SK-N-SH treated with all-trans-retinoic acid at 6 μM for 48 hours (cell line): ENCODE results near the gene CNTNAP2.

Source experiments
- ATAC-seq: fragments of 200-7000 bp; cut with Tn5 transposase; 3 replicates; pipeline ENCODE4 v1.9.1; 2020; ENCODE audit warnings: mild to moderate bottlenecking, moderate library complexity
- ARNTL ChIP-seq: fragments of 450-650 bp; formaldehyde crosslinking; IDR thresholded peaks from 2 replicates; pipeline ENCODE4 v1.5.0; 2020; ENCODE audit warnings: low read depth, mild to moderate bottlenecking, moderate library complexity, borderline replicate concordance
- CREB5 ChIP-seq: fragments of 250-450 bp; sonication (Bioruptor Pico); IDR thresholded peaks from 2 replicates; pipeline ENCODE4 v1.5.1; 2020; ENCODE audit warnings: low read depth, mild to moderate bottlenecking, moderate library complexity
- CSDC2 ChIP-seq: fragments of 250-450 bp; sonication (Bioruptor Pico); IDR thresholded peaks from 2 replicates; pipeline ENCODE4 v1.5.0; 2020; ENCODE audit warnings: mild to moderate bottlenecking, moderate library complexity
- GLIS3 ChIP-seq: fragments of 250-450 bp; sonication (Bioruptor Pico); IDR thresholded peaks from 2 replicates; pipeline ENCODE4 v1.5.0; 2020; ENCODE audit warnings: mild to moderate bottlenecking, moderate library complexity
- ISL1 ChIP-seq: fragments of 250-450 bp; sonication (Bioruptor Pico); IDR thresholded peaks from 2 replicates; pipeline ENCODE4 v2.1.2; 2022; ENCODE audit warnings: mild to moderate bottlenecking, moderate library complexity
- POU6F1 ChIP-seq: fragments of 250-450 bp; sonication (Bioruptor Pico); IDR thresholded peaks from 2 replicates; pipeline ENCODE4 v1.8.0; 2021; ENCODE audit warnings: low read depth, mild to moderate bottlenecking, moderate library complexity, borderline replicate concordance
- PPARA ChIP-seq: fragments of 250-450 bp; sonication (Bioruptor Pico); IDR thresholded peaks from 2 replicates; pipeline ENCODE4 v1.5.0; 2020; ENCODE audit warnings: mild to moderate bottlenecking, borderline replicate concordance
- SNAI2 ChIP-seq: fragments of 250-450 bp; sonication (Bioruptor Pico); IDR thresholded peaks from 2 replicates; pipeline ENCODE4 v1.5.0; 2020; ENCODE audit warnings: mild to moderate bottlenecking, moderate library complexity
- TCF4 ChIP-seq: fragments of 250-450 bp; sonication (Bioruptor Pico); IDR thresholded peaks from 2 replicates; pipeline ENCODE4 v1.8.0; 2021; ENCODE audit warnings: mild to moderate bottlenecking, moderate library complexity, borderline replicate concordance
- TOX ChIP-seq: fragments of 250-450 bp; sonication (Bioruptor Pico); IDR thresholded peaks from 2 replicates; pipeline ENCODE4 v1.8.0; 2021; ENCODE audit warnings: mild to moderate bottlenecking, moderate library complexity, borderline replicate concordance
- TSHZ2 ChIP-seq: fragments of 250-450 bp; sonication (Bioruptor Pico); IDR thresholded peaks from 2 replicates; pipeline ENCODE4 v1.5.0; 2020; ENCODE audit warnings: mild to moderate bottlenecking, moderate library complexity
- ZC3H10 ChIP-seq: fragments of 250-450 bp; sonication (Bioruptor Pico); IDR thresholded peaks from 2 replicates; pipeline ENCODE4 v1.5.1; 2021; ENCODE audit warnings: mild to moderate bottlenecking, moderate library complexity
- ZFP3 ChIP-seq: fragments of 250-450 bp; sonication (Bioruptor Pico); IDR thresholded peaks from 2 replicates; pipeline ENCODE4 v1.5.0; 2020; ENCODE audit warnings: mild to moderate bottlenecking, moderate library complexity
- ZFP30 ChIP-seq: fragments of 450-650 bp; formaldehyde crosslinking; IDR thresholded peaks from 2 replicates; pipeline ENCODE4 v1.5.0; 2022; ENCODE audit warnings: mild to moderate bottlenecking, moderate library complexity
- ZNF565 ChIP-seq: fragments of 450-650 bp; formaldehyde crosslinking; conservative IDR thresholded peaks from 2 replicates; pipeline ENCODE4 v1.5.0; 2020; ENCODE audit warnings: low read depth, mild to moderate bottlenecking, moderate library complexity
- ZNF70 ChIP-seq: fragments of 450-650 bp; formaldehyde crosslinking; IDR thresholded peaks from 2 replicates; pipeline ENCODE4 v1.5.0; 2020; ENCODE audit warnings: mild to moderate bottlenecking, moderate library complexity
- ZNF8 ChIP-seq: fragments of 450-650 bp; formaldehyde crosslinking; IDR thresholded peaks from 2 replicates; pipeline ENCODE4 v1.5.0; 2020; ENCODE audit warnings: mild to moderate bottlenecking, moderate library complexity
- TF ChIP-seq, protein P1 (sequence below): fragments of 250-450 bp; sonication (Bioruptor Pico); IDR thresholded peaks from 2 replicates; pipeline ENCODE4 v1.5.1; 2021; ENCODE audit warnings: mild to moderate bottlenecking, moderate library complexity
- TF ChIP-seq, protein P2 (sequence below): fragments of 250-450 bp; sonication (Bioruptor Pico); IDR thresholded peaks from 2 replicates; pipeline ENCODE4 v1.8.0; 2020; ENCODE audit warnings: mild to moderate bottlenecking, moderate library complexity, borderline replicate concordance

The CNTNAP2 gene

DNA sequence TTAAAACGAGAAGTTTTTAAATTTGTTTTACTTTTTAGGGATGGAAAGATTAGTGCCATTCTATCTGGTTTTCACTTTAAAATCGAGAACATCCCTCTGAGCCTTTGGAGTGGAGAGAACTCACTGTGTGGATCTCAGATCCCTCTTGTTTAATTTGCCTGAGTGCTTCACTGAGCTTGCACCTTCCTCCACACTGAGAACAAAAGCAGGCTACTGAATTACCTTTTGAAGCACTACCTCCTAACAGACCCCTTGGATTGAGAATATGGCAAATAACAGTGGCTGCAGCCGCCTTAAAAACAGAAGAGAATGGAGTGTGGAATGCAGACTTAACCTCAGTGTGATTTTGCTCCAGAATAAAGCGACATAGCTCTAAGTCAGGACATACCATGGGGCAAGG, 204.7 kb downstream of the CNTNAP2 start:
- TF ChIP-seq CREB5 (CRISPR knock-in tag): no peak
- no peak for TF ChIP-seq ZFP3
- TF ChIP-seq POU6F1: no peak
- TF ChIP-seq, protein P1, sequence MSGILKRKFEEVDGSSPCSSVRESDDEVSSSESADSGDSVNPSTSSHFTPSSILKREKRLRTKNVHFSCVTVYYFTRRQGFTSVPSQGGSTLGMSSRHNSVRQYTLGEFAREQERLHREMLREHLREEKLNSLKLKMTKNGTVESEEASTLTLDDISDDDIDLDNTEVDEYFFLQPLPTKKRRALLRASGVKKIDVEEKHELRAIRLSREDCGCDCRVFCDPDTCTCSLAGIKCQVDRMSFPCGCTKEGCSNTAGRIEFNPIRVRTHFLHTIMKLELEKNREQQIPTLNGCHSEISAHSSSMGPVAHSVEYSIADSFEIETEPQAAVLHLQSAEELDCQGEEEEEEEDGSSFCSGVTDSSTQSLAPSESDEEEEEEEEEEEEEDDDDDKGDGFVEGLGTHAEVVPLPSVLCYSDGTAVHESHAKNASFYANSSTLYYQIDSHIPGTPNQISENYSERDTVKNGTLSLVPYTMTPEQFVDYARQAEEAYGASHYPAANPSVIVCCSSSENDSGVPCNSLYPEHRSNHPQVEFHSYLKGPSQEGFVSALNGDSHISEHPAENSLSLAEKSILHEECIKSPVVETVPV (CRISPR knock-in tag): no peak
- TF ChIP-seq CSDC2 (CRISPR knock-in tag): no peak
- no peak for TF ChIP-seq ZNF565 (CRISPR knock-in tag)
- TF ChIP-seq ARNTL: no peak
- TF ChIP-seq PPARA: no peak
- no peak for ATAC-seq

- no peak for ATAC-seq
- TF ChIP-seq TOX (no peak), SNAI2 (CRISPR knock-in tag) (no peak), PPARA (no peak), ZNF8 (CRISPR knock-in tag) (no peak), ISL1 (CRISPR knock-in tag) (no peak), CSDC2 (CRISPR knock-in tag) (no peak), GLIS3 (CRISPR knock-in tag) (no peak), CREB5 (CRISPR knock-in tag) (no peak), TSHZ2 (CRISPR knock-in tag) (no peak), ZC3H10 (no peak), ARNTL (no peak), POU6F1 (no peak), ZFP30 (CRISPR knock-in tag) (no peak), ZNF70 (CRISPR knock-in tag) (no peak), TCF4 (no peak)
- TF ChIP-seq, protein P1 (CRISPR knock-in tag): no peak
- TF ChIP-seq, protein P2, sequence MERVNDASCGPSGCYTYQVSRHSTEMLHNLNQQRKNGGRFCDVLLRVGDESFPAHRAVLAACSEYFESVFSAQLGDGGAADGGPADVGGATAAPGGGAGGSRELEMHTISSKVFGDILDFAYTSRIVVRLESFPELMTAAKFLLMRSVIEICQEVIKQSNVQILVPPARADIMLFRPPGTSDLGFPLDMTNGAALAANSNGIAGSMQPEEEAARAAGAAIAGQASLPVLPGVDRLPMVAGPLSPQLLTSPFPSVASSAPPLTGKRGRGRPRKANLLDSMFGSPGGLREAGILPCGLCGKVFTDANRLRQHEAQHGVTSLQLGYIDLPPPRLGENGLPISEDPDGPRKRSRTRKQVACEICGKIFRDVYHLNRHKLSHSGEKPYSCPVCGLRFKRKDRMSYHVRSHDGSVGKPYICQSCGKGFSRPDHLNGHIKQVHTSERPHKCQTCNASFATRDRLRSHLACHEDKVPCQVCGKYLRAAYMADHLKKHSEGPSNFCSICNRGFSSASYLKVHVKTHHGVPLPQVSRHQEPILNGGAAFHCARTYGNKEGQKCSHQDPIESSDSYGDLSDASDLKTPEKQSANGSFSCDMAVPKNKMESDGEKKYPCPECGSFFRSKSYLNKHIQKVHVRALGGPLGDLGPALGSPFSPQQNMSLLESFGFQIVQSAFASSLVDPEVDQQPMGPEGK: no peak
These were observed 214.8 kb downstream of the CNTNAP2 start for GRCh38 chr7:146331369-146331768.
